ENCODE measurements around the gene C20orf144.

- TF ChIP-seq RAD21 (IDR thresholded peaks at IDR 0.05; ENCODE audit: low read depth): no peak
- TF ChIP-seq YY1 (IDR thresholded peaks at IDR 0.05; ENCODE audit: low read depth): no peak
- no peak for TF ChIP-seq TEAD4 (IDR thresholded peaks at IDR 0.05)
- TF ChIP-seq MAX (IDR thresholded peaks at IDR 0.05): no peak
- no peak for TF ChIP-seq CREB1 (IDR thresholded peaks at IDR 0.05; ENCODE audit: low read depth)
- TF ChIP-seq, protein P1, sequence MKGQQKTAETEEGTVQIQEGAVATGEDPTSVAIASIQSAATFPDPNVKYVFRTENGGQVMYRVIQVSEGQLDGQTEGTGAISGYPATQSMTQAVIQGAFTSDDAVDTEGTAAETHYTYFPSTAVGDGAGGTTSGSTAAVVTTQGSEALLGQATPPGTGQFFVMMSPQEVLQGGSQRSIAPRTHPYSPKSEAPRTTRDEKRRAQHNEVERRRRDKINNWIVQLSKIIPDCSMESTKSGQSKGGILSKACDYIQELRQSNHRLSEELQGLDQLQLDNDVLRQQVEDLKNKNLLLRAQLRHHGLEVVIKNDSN (IDR thresholded peaks at IDR 0.05): no peak
- TF ChIP-seq, protein P2, sequence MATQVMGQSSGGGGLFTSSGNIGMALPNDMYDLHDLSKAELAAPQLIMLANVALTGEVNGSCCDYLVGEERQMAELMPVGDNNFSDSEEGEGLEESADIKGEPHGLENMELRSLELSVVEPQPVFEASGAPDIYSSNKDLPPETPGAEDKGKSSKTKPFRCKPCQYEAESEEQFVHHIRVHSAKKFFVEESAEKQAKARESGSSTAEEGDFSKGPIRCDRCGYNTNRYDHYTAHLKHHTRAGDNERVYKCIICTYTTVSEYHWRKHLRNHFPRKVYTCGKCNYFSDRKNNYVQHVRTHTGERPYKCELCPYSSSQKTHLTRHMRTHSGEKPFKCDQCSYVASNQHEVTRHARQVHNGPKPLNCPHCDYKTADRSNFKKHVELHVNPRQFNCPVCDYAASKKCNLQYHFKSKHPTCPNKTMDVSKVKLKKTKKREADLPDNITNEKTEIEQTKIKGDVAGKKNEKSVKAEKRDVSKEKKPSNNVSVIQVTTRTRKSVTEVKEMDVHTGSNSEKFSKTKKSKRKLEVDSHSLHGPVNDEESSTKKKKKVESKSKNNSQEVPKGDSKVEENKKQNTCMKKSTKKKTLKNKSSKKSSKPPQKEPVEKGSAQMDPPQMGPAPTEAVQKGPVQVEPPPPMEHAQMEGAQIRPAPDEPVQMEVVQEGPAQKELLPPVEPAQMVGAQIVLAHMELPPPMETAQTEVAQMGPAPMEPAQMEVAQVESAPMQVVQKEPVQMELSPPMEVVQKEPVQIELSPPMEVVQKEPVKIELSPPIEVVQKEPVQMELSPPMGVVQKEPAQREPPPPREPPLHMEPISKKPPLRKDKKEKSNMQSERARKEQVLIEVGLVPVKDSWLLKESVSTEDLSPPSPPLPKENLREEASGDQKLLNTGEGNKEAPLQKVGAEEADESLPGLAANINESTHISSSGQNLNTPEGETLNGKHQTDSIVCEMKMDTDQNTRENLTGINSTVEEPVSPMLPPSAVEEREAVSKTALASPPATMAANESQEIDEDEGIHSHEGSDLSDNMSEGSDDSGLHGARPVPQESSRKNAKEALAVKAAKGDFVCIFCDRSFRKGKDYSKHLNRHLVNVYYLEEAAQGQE (IDR thresholded peaks at IDR 0.05; ENCODE audit: low read depth): no peak
- no peak for TF ChIP-seq EP300 (IDR thresholded peaks at IDR 0.05; ENCODE audit: borderline replicate concordance)
- no peak for TF ChIP-seq TAF1 (IDR thresholded peaks at IDR 0.05; ENCODE audit: low read depth)
- no peak for TF ChIP-seq NFIC (IDR thresholded peaks at IDR 0.05)
- no peak for TF ChIP-seq CEBPB (IDR thresholded peaks at IDR 0.05)
- TF ChIP-seq EGR1 (IDR thresholded peaks at IDR 0.05): no peak
- no peak for TF ChIP-seq TCF12 (IDR thresholded peaks at IDR 0.05; ENCODE audit: low read depth)
Observed at GRCh38 chr20:33624399-33624798, 37.7 kb upstream of the C20orf144 start.

Measured in Ishikawa (cell line).